HG02884 (cell line): Measurements from ENCODE around the gene ADGRL1.
"Not testable (repeated sequence)": the region's sequence is repeated elsewhere in the genome, so short reads cannot be mapped to it uniquely, and the experiment has no call there.

Experiments
- ATAC-seq: cut with Tn5 transposase; IDR thresholded peaks from one replicate; pipeline ENCODE4 v1.9.1; 2021; ENCODE audit warnings: mild to moderate bottlenecking, moderate library complexity; ENCODE audit not compliant: unreplicated experiment

Gene ADGRL1

DNA sequence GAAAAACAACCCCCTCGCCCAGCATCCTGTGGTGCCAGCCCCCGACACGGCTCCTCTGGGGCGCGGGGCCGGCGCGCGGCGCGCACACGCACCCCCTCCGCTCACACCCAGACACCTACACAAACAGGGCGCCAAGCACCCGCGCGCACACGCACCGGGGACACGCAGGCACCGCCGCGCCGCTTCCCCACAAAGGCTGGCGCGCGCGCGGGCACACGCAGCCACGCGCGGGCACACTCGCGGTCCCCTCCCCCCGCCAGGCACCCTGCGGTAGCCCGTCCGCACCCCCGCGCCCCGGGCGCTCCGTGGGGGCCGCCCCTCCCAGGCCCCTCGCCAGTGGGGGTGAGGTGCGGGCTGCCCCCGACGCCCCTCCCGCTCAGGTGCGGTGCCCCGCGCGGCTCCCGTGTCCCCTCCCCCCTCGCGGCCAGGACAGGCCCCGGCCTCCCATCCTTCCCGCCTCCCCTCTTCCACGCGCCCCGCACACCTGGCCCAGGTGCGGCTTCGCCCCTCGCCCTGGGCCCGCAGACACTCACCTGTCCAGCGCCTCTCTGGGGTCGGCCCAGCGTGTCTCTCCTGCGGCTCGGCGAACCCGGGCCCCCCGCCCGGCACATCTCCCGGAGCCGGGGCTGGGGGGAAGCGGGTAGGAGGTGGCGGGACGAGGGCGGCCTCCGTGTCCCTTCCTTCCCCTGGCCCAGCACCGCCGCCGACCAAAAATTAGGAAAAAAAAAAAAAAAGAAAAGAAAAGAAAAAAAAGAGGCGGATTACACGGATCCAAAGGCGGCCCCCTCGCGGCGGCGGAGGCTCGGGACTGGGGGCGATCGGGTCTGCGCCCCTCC lies at the start of gene ADGRL1:
Gene ADGRL1 (minus strand): TSS at position 718 of the 836 bp plus-strand sequence. CDS start 22,567 bp downstream, outside the sequence.
- not testable (repeated sequence) for ATAC-seq

DNA sequence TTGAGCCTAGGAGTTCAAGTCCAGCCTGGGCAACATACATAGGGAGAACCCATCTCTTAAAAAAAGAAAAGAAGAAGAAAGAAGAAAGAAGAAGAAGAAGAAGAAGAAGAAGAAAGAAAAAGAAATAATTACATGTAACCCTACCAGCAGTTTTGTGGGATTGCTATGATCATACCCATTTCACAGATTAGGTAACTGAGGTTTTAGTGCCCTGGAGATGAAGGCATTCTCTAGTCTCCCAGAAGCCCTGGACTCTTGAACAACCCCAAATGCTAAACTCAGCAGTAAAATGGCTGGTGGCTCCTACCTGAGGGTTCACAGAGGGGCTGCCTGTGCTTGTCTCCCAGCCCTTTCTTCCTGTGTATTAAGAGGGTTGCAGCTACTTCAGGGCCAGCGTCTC lies 49.3 kb upstream of the ADGRL1 start:
- ATAC-seq = not testable (repeated sequence)

DNA sequence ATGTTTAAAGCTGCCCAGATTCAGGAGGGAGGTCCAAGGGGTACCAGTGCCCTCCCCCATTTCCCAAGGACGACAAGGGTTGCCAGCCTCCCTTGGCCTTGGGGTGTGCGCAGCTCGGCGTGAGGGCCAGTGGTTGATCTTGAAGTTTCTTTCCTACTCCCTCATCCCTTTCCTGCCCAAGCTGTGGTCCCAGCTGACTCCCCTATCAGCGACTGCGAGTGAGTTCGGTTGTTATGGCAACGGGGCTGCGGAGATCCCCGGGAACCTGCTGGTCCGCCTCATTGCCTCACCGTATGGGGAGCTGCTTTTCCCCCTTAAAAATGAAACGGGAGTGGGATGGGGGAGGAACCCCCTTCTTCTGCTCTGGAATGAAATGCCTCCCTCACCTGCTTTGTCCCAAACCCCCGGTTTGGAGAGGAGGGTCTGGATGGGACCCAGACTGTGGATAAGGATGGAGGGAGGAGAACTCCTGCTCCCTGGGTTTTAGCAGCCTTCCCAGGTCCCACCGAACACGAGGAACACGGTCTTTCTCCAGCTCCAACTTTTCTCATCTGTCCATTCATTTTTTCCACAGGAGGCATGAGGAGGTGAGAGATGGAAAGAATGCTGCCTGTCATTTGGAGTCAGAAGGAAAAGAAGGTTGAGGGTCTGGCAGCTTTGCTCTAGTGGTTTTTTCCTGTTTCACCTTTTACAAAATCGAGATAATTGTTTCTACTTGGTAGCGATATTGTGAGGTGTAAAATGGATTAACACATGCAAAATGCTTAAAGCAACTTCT lies 48.0 kb upstream of the ADGRL1 start:
- ATAC-seq = not testable (repeated sequence)

DNA sequence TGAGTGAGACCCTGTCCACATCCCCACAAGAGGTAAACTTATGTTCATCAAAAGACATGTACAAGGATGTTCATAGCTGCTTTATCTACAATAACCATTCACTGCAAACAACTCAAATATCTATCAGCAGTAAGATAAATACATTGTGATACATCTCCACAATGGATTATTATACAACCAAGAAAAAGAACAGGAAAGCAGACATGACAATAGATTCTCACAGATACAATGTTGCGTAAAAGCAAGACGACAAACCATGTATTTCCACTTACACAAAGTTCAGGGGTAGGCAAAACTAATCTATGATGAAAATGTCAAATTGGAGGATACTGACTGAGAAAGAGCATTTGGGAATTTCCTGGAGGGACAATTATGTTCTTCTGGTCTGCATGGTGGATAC lies 46.2 kb upstream of the ADGRL1 start:
- not testable (repeated sequence) for ATAC-seq

DNA sequence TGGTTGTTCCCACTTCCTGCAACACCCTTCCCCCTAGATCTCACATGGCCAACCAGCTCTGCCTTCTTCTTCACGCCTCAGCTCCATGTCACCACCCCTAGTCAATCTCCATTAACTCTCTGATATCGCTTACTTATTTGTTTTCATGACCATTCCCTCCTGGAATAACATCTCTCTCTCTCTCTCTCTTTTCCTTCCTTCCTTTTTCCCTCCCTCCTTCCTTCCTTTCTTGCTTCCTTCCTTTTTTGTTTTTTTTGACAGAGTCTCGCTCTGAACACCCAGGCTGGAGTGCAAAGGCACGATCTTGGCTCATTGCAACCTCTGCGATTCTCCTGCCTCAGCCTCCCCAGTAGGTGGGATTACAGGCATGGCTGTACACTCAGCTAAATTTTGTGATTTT lies 44.9 kb upstream of the ADGRL1 start:
- ATAC-seq = no peak

DNA sequence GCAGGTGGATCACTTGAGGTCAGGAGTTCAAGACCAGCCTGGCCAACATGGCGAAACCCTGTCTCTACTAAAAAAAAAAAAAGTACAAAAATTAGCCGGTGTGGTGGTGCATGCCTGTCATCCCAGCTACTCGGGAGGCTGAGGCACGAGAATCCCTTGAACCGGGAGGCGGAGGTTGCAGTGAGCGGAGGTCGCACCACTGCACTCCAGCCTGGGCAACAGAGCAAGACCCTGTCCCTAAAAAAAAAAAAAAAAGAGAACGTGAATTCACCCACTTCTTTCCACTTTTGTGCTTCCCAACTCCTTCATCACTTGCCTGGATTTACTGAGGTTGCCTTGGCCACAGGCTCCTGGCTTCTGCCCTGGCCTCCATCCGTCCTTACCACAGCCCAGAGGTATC lies 44.3 kb upstream of the ADGRL1 start:
- not testable (repeated sequence) for ATAC-seq

DNA sequence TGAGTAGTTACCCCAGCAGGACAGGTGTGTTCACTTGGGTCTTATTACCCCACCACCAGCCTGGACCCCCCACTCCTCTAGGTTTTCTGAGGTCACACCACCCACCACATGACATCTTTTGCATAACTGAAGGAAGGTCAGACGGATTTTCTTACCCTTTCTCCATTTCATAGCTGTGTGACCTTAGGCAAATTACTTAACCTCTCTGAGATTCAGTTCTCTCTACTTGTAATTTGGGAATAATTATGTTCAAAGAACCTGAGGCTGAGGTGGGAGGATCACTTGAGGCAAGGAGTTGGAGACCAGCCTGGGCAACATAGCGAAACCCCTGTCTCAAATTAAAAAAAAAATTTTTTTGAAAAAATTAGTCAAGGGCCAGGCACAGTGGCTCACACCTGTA lies 43.9 kb upstream of the ADGRL1 start:
- ATAC-seq = not testable (repeated sequence)

DNA sequence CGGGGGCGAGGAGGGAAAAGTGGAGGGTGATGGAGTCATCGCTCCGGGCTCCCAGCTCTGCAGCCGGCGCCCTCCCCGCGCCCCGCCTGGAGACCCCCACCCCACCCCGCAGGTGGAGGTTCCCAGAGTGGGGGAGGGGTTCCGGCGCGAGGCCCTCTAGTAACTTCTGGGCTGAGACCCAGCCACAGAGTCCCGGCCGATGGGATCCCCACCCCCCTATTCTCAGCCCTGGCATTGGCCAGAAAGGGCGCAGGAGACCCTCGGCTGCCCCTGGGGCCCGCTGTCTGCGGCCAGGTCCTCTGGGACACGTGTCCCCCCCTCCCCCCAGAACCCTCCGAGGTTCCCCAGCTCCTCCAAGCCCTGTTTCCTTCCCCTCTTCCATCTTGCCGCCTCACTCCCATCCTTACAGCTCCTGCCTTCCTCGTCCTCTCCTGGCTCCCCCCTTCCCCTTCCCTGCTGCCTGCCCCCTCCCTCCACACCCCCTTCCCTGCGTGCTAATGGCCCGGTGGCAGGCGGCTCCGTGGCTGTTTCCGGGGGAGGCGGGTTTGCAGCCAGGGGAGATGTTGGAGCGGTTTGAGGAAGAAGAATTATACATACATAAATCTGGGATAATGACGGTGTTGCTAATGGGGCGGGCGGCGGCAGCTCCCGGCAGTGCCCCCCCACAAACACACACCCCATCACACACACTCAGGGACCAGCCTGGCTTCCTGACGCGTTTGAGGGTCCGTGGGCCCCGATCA lies 43.2 kb upstream of the ADGRL1 start:
- ATAC-seq = not testable (repeated sequence)

DNA sequence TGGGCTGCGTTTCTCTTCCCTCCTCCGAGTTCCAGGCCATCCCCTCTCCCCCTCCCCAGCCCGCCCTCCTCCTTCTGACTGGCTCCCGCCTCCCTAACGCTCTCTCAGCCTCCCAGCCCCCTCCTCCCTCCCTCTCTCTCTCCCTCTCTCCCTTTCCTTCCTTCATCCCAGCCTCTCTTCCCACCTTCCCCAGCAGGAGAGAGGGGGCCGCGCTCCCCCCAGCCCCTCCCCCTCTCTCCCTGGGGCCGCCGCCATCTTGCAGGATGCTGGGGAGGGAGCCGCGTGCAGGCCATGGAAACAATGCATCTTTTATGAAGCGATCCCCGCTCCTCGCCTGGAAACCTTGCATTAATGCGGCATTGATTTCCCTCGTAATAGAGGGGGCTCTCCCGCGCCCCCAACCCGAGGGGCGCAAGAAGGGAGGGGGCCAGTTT lies 42.6 kb upstream of the ADGRL1 start:
- ATAC-seq = no peak

DNA sequence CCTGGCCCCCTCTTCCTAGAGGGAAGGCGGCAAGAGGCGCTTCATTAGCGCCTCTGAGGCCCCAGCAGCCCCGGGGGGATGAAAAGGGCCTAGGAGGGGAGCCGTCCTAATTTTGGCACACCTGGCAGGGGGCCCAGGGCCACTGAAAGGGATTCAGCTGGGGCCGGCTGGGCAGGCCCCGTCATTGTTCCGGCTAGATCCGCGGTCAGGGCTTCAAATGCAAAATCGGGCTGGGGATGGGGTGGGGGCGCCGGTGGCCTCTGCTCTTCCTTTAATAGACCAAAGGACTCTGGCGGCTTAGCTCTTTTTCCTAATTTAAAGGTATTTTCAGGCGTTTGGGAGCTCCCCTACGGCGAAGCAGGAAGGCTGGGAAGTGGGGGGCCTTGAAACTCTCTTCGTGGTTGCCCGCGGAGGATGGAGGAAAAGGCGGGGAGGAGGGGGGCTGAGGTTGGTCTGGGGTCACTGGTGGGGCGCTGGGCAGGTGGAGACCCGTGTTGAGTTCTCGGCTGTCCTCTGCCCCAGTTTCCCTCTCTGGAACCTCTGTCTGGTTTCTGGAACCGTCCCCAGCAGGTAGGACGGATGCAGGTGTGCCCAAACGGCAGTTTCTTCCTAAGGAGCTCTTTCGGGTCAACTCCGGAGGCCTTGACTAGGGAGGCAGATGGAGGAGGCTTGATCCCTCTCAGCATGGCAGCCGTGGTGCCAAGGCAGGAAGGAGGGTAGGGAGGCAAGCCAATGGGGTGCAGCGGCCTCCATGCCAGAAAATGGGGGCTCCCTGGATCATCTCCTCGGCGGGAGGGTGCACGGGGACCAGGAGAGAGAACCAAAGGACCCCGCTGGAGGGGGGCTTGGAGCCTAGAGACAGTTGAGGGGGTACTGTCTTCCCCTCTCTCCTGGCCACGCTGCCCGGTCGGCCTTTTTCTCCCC lies 41.8 kb upstream of the ADGRL1 start:
- ATAC-seq = not testable (repeated sequence)

DNA sequence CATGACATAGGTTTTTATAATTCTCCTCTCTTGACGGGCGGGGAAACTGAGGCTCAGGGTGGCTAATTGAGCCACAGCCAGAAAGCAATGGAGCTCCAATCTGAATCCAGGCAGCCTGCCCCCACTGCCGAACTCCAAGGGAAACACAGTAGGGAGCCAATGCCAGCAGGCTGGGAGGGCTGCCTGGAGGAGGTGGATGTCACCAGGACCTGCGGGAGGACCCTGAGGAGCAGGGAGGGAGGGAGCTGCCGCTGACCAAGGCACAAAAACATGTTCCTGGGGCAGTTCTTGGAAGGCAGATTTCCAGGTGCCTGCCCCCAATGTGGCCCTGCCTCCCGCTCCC lies 41.2 kb upstream of the ADGRL1 start:
- not testable (repeated sequence) for ATAC-seq

DNA sequence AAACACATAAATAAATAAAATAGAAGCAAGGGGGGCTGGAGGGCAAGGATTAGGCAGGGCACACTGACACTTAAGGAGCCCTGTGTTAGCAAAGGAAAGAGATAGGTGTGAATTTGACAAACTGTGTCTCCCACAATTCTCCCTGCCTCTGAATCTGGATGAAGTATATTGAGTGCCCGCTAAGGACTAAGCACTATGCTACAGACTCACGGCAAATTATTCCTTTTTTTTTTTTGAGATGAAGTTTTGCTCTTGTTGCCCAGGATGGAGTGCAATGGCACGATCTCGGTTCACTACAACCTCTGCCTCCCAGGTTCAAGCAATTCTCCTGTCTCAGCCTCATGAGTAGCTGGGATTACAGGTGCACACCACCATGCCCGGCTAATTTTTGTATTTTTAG lies 38.4 kb upstream of the ADGRL1 start:
- ATAC-seq = not testable (repeated sequence)

DNA sequence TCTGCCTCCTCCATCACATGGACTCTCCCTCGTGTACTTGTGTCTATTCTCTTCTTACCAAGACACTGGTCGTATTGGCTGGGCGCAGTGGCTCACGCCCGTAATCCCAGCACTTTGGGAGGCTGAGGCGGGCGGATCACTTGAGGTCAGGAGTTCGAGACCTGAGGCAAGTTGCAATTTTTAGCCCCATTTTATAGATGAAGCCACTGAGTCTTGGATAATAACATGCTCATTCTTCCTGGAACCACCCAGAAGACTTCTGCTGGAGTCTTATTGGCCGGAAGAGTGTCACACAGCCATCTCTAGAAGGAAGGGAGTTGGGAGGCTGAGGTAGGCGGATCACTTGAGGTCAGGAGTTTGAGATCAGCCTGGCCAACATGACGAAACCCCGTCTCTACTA lies 37.7 kb upstream of the ADGRL1 start:
- ATAC-seq = not testable (repeated sequence)

DNA sequence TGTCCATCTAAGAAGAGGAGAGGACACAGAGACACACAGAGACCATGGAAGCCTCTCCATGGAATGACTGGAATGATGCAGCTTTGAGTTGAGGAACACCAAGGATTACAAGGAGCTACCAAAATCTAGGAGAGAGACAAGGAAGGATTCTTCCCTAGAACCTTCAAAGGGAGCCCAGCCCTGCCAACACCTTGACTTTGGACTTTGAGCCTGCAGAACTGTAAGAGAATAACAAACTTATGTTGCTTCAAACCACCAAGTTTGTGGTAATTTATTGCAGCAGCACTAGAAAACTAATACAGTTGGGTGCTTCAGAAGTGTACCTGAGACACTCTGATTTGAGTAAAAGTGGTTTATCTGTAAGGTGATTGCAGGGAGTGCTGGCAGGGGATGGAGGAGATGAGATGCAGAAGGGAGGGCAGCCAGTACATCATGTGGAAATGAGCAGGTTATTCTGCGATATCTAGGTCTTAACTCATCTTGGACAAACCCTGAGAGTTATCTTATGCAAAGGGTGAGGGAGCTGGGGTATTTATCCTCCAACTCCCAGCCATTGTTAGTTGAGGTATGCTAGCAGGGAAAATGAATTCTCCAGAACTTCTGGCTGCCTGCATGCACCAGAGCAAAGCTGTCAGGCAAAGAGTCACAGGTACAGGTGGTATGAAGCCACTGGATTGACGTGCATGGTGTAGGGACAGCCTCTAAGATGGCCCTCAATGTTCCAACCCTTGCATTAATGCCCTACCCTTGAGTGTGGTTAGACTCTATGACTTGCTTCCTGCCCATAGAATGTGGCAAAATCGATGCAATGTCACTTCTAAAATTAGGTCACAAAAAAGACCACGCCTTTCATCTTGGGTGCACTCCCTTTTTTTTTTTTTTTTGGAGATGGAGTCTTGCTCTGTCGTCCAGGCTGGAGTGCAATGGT lies 31.3 kb upstream of the ADGRL1 start:
- ATAC-seq = no peak

DNA sequence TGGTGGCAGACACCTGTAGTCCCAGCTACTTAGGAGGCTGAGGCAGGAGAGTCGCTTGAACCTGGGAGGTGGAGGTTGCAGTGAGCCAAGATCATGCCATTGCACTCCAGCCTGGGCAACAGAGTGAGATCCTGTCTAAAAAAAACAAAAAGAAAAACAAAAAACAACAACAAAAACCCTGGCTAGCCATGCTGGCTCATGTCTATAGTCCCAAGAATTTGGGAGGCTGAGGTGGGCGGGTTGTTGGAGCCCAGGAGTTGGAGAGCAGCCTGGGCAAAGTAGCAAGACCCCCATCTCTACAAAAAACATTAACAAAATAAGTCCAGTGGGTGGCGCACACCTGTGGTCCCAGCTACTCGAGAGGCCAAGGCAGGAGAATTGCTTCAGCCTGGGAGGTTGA lies 27.0 kb upstream of the ADGRL1 start:
- ATAC-seq = not testable (repeated sequence)

DNA sequence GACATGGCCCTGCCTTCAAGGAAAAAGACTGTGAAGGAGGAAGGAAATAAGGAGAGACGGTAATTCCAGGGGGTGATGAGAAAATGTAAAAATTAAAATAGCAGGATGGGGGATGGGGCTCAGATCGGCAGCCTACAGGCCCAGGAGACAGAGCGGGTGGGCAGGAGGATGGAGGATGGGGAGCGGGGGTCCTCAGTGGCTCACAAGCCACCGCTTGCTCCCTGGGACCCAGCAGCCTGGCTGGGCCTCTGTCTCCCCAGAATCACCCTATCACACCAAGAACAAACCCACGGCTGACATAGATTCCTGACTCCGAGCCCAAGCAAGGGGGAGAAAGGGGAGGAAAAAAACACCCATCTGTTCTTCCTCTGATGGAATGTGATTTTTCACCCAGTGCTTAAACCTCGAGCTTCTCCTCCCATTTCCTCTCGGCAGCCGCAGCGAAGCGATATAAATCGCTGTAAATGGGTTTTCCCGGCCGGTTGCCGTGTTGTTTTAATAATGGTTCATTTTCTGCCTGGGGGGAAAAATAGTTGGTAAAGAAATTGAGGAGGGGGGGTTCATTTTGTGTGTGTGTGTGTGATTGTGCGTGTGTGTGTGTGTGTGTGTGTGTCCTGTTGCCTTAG lies 22.6 kb upstream of the ADGRL1 start:
- not testable (repeated sequence) for ATAC-seq

DNA sequence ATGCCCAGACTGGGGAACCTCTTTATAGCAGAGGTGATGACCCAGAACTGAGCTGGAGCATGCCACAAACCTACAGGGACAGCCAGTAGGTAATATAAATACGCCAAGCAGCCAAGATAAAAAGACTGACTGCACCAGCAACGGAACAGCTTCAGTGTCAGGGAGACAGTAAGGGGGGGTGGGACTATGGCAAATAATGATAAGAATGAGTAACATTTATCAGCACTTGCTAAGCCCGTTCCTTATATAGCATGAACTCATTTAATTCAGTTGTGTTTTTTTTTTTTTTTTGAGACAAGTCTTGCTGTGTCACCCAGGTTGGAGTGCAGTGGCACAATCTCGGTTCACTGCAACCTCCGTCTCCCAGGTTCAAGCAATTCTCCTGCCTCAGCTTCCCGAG lies 20.5 kb upstream of the ADGRL1 start:
- ATAC-seq = not testable (repeated sequence)

DNA sequence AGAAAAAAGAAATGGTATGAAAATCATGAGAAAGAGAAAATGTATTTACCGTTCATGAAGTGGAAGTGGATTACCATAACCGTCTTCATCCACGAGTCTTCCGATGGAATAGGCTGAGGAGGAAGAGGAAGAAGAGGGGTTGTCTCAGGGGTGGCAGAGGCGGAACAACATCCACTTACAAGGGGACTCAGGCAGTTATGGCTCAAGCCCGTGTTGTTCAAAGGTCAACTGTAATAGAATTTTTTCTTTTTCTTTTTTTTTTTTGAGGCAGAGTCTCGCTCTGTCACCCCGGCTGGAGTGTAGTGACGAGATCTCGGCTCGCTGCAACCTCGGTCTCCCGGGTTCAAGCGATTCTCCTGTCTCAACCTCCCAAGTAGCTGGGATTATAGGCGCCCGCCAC lies 16.9 kb upstream of the ADGRL1 start:
- ATAC-seq = no peak

DNA sequence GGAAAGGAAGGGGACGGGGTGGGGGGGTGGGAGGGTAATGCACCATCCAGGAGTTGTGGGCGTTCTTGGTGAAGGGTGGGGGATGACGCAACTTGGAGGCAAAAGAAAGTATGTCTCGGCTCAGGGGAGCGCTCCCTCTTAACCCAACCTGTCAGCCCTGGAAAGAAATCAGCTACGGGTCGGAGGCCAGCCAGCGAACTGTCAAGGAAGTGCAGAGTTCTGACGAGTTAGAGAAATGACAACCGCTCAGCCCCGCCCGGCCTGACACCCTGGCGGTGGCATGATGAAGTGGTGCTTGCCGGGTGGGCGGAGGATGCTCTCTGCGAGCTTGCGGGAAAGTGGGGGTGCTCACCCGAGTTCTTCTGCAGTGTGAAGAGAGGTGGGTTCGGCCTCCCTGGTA lies 15.4 kb upstream of the ADGRL1 start:
- ATAC-seq = not testable (repeated sequence)
